HUDEP-2 (cell line): ENCODE measurements around the gene SLC7A14.

Experiments used
- DNase-seq, 76 experiments: peaks; one replicate each; lab custom pipeline; 2025; ENCODE audit not compliant: unreplicated experiment in 76 of 76; lab: John Stamatoyannopoulos, UW

SLC7A14 gene

GRCh38 chr3:170585937-170586310 lies at the start of gene SLC7A14:
Gene SLC7A14, minus strand, starts transcription at chr3:170586075. Its CDS starts 59,139 bp downstream, at chr3:170526936.
- no peak for DNase-seq

- no peak for DNase-seq
Observed at GRCh38 chr3:170635385-170635735, 49.5 kb upstream of the SLC7A14 start.

- DNase-seq = no peak
Observed at GRCh38 chr3:170634663-170635384, 48.9 kb upstream of the SLC7A14 start.

- no peak for DNase-seq
Observed at GRCh38 chr3:170633573-170633972, 47.7 kb upstream of the SLC7A14 start.

- no peak for DNase-seq
Observed at GRCh38 chr3:170632780-170633179, 46.9 kb upstream of the SLC7A14 start.

GRCh38 chr3:170631755-170632488 lies 46.0 kb upstream of the SLC7A14 start:
- DNase-seq = no peak

GRCh38 chr3:170623524-170623923 lies 37.6 kb upstream of the SLC7A14 start:
- DNase-seq = no peak

- no peak for DNase-seq
Observed at GRCh38 chr3:170622369-170623159, 36.7 kb upstream of the SLC7A14 start.

GRCh38 chr3:170621256-170621655 lies 35.4 kb upstream of the SLC7A14 start:
- no peak for DNase-seq

GRCh38 chr3:170614214-170614966 lies 28.5 kb upstream of the SLC7A14 start:
- no peak for DNase-seq

GRCh38 chr3:170611751-170612150 lies 25.9 kb upstream of the SLC7A14 start:
- no peak for DNase-seq

GRCh38 chr3:170610321-170610884 lies 24.5 kb upstream of the SLC7A14 start:
- no peak for DNase-seq

GRCh38 chr3:170608475-170608874 lies 22.6 kb upstream of the SLC7A14 start:
- DNase-seq = no peak

- no peak for DNase-seq
Observed at GRCh38 chr3:170606675-170607074, 20.8 kb upstream of the SLC7A14 start.

- no peak for DNase-seq
Observed at GRCh38 chr3:170605490-170605889, 19.6 kb upstream of the SLC7A14 start.

GRCh38 chr3:170603770-170604510 lies 18.1 kb upstream of the SLC7A14 start:
- no peak for DNase-seq

- no peak for DNase-seq
Observed at GRCh38 chr3:170602556-170602955, 16.7 kb upstream of the SLC7A14 start.

GRCh38 chr3:170600005-170600624 lies 14.2 kb upstream of the SLC7A14 start:
- DNase-seq = no peak

- DNase-seq = no peak
Observed at GRCh38 chr3:170599091-170599490, 13.2 kb upstream of the SLC7A14 start.
